GM23248 (cell line): ENCODE results near the gene MARCHF3. TPM values are rescaled to one million over a fixed set of nuclear protein-coding genes. Genes with fewer than 3 reads are reported as not detected.

ENCODE experiments used
- DNase-seq: peaks from one replicate; pipeline ENCODE4 v3.0.0-alpha.2; 2015
- H2AFZ ChIP-seq: fragments of 200-600 bp; sonication (generic); 2 replicates; pipeline ENCODE4 v1.6.1; 2016; ENCODE audit warnings: antibody characterized with exemption
- H3F3A ChIP-seq: fragments of 200-600 bp; sonication (generic); 2 replicates; pipeline ENCODE4 v1.6.1; 2016; ENCODE audit warnings: mild to moderate bottlenecking, antibody characterized with exemption, mixed run types; ENCODE audit not compliant: insufficient read depth
- H3K27ac ChIP-seq: fragments of 200-600 bp; sonication (generic); 2 replicates; pipeline ENCODE4 v1.5.1; 2016; ENCODE audit warnings: mild to moderate bottlenecking
- H3K27me3 ChIP-seq: fragments of 200-600 bp; sonication (generic); replicated peaks from 2 replicates; pipeline ENCODE4 v1.6.1; 2016; ENCODE audit warnings: mild to moderate bottlenecking; ENCODE audit not compliant: insufficient read depth
- H3K36me3 ChIP-seq: fragments of 200-600 bp; sonication (generic); 2 replicates; pipeline ENCODE4 v1.6.1; 2016; ENCODE audit warnings: low read depth, mild to moderate bottlenecking
- H3K4me1 ChIP-seq: fragments of 200-600 bp; sonication (generic); 2 replicates; pipeline ENCODE4 v1.6.1; 2016; ENCODE audit warnings: mild to moderate bottlenecking; ENCODE audit not compliant: insufficient read depth
- H3K4me2 ChIP-seq: fragments of 200-600 bp; sonication (generic); one replicate; pipeline ENCODE4 v1.6.1; 2016; ENCODE audit warnings: mild to moderate bottlenecking; ENCODE audit not compliant: unreplicated experiment
- H3K4me3 ChIP-seq: fragments of 200-600 bp; sonication (generic); 2 replicates; pipeline ENCODE4 v1.5.1; 2016; ENCODE audit warnings: mild to moderate bottlenecking
- H3K79me2 ChIP-seq: fragments of 200-600 bp; sonication (generic); 2 replicates; pipeline ENCODE4 v1.6.1; 2016; ENCODE audit warnings: mild to moderate bottlenecking; ENCODE audit not compliant: insufficient read depth
- H3K9ac ChIP-seq: fragments of 200-600 bp; sonication (generic); 2 replicates; pipeline ENCODE4 v1.6.1; 2016; ENCODE audit warnings: mild to moderate bottlenecking
- H3K9me2 ChIP-seq: fragments of 200-600 bp; sonication (generic); 2 replicates; pipeline ENCODE4 v1.6.1; 2016; ENCODE audit warnings: mixed run types, mild to moderate bottlenecking, moderate library complexity; ENCODE audit not compliant: insufficient read depth
- H3K9me3 ChIP-seq: fragments of 200-600 bp; sonication (generic); one replicate; pipeline ENCODE4 v1.6.1; 2017; ENCODE audit warnings: low read depth
- H4K20me1 ChIP-seq: fragments of 200-600 bp; sonication (generic); 2 replicates; pipeline ENCODE4 v1.6.0; 2016; ENCODE audit not compliant: insufficient read depth
- EZH2 ChIP-seq: fragments of 200-600 bp; sonication (generic); IDR thresholded peaks from 2 replicates; pipeline ENCODE4 v1.6.1; 2018; ENCODE audit warnings: antibody characterized with exemption, mild to moderate bottlenecking; ENCODE audit not compliant: insufficient read depth, poor library complexity, severe bottlenecking
- EZH2phosphoT487 ChIP-seq: fragments of 200-600 bp; sonication (generic); IDR thresholded peaks from 2 replicates; pipeline ENCODE4 v1.6.1; 2018; ENCODE audit warnings: antibody characterized with exemption, moderate library complexity, mild to moderate bottlenecking, low read depth; ENCODE audit not compliant: insufficient read depth
- WGBS, 2 experiments: methylation state at CpG; one replicate each; pipeline ENCODE4 v1.1.6; 2015 to 2017; ENCODE audit warnings: low lambda C conversion rate in 2 of 2, low coverage in 1 of 2; ENCODE audit errors: missing lambda C conversion rate in 2 of 2; 5-methylcytosine and 5-hydroxymethylcytosine counted together
- in situ Hi-C: fragments of 300-500 bp; cut with MboI; formaldehyde crosslinking; loops from 2 replicates; pipeline ENCODE4 v1.15.0; 2020
- polyA plus RNA-seq: library from polyadenylated mRNA; unstranded; fragments of >200 nt; fragmentation: Nextera tagmentation; extraction: Ambion mirVana; gene quantifications from 2 replicates; pipeline ENCODE4 v1.2.1, GENCODE V29; 2016
- total RNA-seq: library from RNA; depleted of rRNA; stranded (reverse); fragments of >200 nt; shearing (Covaris generic); gene quantifications from 2 replicates; pipeline ENCODE4 v1.2.3, GENCODE V29; 2014

MARCHF3 gene
- total and polyA plus RNA-seq, 2 experiments from 2014 or later: 3.8 to 5.8 TPM

GRCh38 chr5:126982926-126983873, 47.2 kb downstream of the MARCHF3 start:
- H3F3A ChIP-seq: peaks cover 11% of the 10 kb centered on the region
- peaks cover 18% of the 10 kb centered on the region for H3K4me1 ChIP-seq
- H3K36me3 ChIP-seq: no peaks in the 10 kb centered on the region
- no peak for DNase-seq
- no peak overlapping the region for H3K4me2 ChIP-seq
- no peaks in the 10 kb centered on the region for H3K9me2 ChIP-seq
- no peak overlapping the region for H2AFZ ChIP-seq
- TF ChIP-seq EZH2: no peak
- no peak for TF ChIP-seq EZH2phosphoT487
- no peak overlapping the region for H3K9ac ChIP-seq
- H4K20me1 ChIP-seq: no peaks in the 10 kb centered on the region
- no peak overlapping the region for H3K27ac ChIP-seq
- H3K9me3 ChIP-seq: no peaks in the 10 kb centered on the region
- no peak overlapping the region for H3K4me3 ChIP-seq
- WGBS, 2 experiments: 92 to 93% methylated on average over 12 of the region's 12 CpGs
- H3K79me2 ChIP-seq: no peaks in the 10 kb centered on the region
- in situ Hi-C loops: no loop called here
- H3K27me3 ChIP-seq: no peaks in the 10 kb centered on the region

GRCh38 chr5:126982202-126982601, 48.2 kb downstream of the MARCHF3 start:
- H4K20me1 ChIP-seq: no peaks in the 10 kb centered on the region
- no peak overlapping the region for H2AFZ ChIP-seq
- 38 to 62% methylated on average over 1 of the region's 1 CpG for WGBS, 2 experiments
- H3K9ac ChIP-seq: no peak overlapping the region
- no peak overlapping the region for H3K27ac ChIP-seq
- TF ChIP-seq EZH2phosphoT487: no peak
- no peak for TF ChIP-seq EZH2
- no peaks in the 10 kb centered on the region for H3K27me3 ChIP-seq
- no peak for DNase-seq
- peaks cover 18% of the 10 kb centered on the region for H3K4me1 ChIP-seq
- H3K4me3 ChIP-seq: no peak overlapping the region
- no peaks in the 10 kb centered on the region for H3K79me2 ChIP-seq
- no peaks in the 10 kb centered on the region for H3K9me3 ChIP-seq
- H3F3A ChIP-seq: peaks cover 11% of the 10 kb centered on the region
- no peaks in the 10 kb centered on the region for H3K9me2 ChIP-seq
- H3K4me2 ChIP-seq: no peak overlapping the region
- in situ Hi-C loops: no loop called here
- no peaks in the 10 kb centered on the region for H3K36me3 ChIP-seq

GRCh38 chr5:126981701-126982100, 48.7 kb downstream of the MARCHF3 start:
- Histone ChIP-seq H4K20me1 (no peaks in the 10 kb centered on the region), H3K4me3 (no peak overlapping the region), H3K4me2 (no peak overlapping the region), H3K36me3 (no peaks in the 10 kb centered on the region), H3K79me2 (no peaks in the 10 kb centered on the region), H3K27ac (no peak overlapping the region), H3K4me1 (peaks cover 18% of the 10 kb centered on the region), H3K9ac (no peak overlapping the region), H3K27me3 (no peaks in the 10 kb centered on the region), H3K9me3 (no peaks in the 10 kb centered on the region), H2AFZ (no peak overlapping the region), H3K9me2 (no peaks in the 10 kb centered on the region), H3F3A (peaks cover 11% of the 10 kb centered on the region)
- 81 to 82% methylated on average over 1 of the region's 1 CpG for WGBS, 2 experiments
- in situ Hi-C loops: no loop called here
- no peak for TF ChIP-seq EZH2
- DNase-seq: no peak

- H3K4me1 ChIP-seq: peaks cover 18% of the 10 kb centered on the region
- DNase-seq: no peak
- H3K79me2 ChIP-seq: no peaks in the 10 kb centered on the region
- no peak overlapping the region for H3K4me3 ChIP-seq
- H3K27ac ChIP-seq: no peak overlapping the region
- H3K9me3 ChIP-seq: no peaks in the 10 kb centered on the region
- no peak overlapping the region for H3K4me2 ChIP-seq
- H3K9ac ChIP-seq: no peak overlapping the region
- TF ChIP-seq EZH2phosphoT487 (no peak), EZH2 (no peak)
- H2AFZ ChIP-seq: no peak overlapping the region
- H3K27me3 ChIP-seq: no peaks in the 10 kb centered on the region
- peaks cover 11% of the 10 kb centered on the region for H3F3A ChIP-seq
- H4K20me1 ChIP-seq: no peaks in the 10 kb centered on the region
- WGBS, 2 experiments: 91 to 92% methylated on average over 2 of the region's 2 CpGs
- H3K9me2 ChIP-seq: no peaks in the 10 kb centered on the region
- H3K36me3 ChIP-seq: no peaks in the 10 kb centered on the region
- in situ Hi-C loops: no loop called here
Measured at GRCh38 chr5:126981222-126981621, 49.1 kb downstream of the MARCHF3 start.
